HG03108 (cell line): ENCODE measurements around the gene SRBD1.

Source experiments
- ATAC-seq: cut with Tn5 transposase; IDR thresholded peaks from one replicate; pipeline ENCODE4 v1.9.1; 2021; ENCODE audit warnings: moderate library complexity; ENCODE audit not compliant: unreplicated experiment

SRBD1 gene, protein sequence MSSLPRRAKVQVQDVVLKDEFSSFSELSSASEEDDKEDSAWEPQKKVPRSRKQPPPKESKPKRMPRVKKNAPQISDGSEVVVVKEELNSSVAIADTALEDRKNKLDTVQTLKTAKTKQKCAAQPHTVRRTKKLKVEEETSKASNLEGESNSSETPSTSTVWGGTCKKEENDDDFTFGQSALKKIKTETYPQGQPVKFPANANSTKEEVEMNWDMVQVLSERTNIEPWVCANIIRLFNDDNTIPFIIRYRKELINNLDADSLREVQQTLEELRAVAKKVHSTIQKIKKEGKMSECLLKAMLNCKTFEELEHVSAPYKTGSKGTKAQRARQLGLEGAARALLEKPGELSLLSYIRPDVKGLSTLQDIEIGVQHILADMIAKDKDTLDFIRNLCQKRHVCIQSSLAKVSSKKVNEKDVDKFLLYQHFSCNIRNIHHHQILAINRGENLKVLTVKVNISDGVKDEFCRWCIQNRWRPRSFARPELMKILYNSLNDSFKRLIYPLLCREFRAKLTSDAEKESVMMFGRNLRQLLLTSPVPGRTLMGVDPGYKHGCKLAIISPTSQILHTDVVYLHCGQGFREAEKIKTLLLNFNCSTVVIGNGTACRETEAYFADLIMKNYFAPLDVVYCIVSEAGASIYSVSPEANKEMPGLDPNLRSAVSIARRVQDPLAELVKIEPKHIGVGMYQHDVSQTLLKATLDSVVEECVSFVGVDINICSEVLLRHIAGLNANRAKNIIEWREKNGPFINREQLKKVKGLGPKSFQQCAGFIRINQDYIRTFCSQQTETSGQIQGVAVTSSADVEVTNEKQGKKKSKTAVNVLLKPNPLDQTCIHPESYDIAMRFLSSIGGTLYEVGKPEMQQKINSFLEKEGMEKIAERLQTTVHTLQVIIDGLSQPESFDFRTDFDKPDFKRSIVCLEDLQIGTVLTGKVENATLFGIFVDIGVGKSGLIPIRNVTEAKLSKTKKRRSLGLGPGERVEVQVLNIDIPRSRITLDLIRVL

DNA sequence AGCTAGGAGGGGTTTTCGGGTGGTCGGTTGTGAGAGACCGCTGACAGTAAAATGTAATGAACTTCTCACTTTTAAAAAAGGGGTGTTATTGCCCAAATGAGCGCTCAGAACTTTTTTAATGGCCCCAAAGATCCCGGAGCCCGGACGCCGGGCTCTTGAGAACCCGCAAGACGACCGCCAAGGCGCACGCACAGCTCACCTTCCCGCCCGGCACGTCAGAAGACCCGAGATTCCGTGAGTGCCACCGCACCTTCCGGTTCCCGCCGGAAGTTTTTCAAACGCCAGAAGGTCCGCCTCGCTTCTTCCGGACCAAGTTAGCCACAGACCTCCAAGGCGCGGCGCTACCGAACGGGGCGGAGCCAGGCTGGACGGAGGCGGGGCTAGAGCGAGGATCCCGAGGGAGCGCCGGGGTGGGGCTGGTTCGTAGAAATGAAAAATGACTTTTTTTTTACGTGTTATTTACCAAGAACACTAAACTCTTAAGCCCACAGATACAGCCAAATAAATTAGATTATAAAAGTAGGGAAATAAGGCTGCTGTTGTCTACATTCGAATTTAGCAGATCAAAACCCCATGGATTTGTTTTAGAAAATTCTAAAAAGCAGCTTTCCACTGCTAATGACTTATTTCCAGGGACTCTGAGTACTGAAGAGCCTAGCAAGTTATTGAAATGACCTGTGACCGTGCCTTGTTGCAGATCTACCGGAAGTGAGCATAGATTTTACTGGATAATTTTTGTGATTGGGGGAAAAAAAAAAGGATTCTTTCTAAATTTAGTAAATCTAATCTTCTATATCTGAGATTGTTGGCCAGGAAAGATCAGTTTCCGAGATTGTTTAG, at the start of gene SRBD1:
TSS of gene SRBD1 (minus strand) at position 248 of the 840 bp plus-strand sequence. CDS start 5,826 bp downstream, outside the sequence.
- peak; percentile 87 for ATAC-seq

DNA sequence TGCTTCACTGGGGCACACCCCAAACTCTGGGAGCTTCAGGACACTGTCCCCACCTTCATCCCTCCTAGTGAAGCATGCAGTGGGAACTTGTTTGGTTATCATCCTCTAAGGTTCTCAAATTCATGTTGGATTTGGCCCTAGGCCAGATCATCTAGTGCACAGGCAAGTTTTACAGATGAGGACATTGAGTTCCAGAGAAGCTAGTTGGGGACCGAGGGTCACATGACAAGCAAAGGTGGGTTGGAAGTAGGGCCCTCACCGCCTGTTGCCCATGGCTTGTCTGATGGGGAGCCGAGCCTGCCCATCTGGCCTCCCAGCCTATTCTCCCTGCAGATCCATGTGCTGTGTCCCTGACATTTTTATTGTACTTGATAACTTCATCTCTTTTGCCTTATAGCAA, 43.2 kb upstream of the SRBD1 start:
- ATAC-seq = no peak

DNA sequence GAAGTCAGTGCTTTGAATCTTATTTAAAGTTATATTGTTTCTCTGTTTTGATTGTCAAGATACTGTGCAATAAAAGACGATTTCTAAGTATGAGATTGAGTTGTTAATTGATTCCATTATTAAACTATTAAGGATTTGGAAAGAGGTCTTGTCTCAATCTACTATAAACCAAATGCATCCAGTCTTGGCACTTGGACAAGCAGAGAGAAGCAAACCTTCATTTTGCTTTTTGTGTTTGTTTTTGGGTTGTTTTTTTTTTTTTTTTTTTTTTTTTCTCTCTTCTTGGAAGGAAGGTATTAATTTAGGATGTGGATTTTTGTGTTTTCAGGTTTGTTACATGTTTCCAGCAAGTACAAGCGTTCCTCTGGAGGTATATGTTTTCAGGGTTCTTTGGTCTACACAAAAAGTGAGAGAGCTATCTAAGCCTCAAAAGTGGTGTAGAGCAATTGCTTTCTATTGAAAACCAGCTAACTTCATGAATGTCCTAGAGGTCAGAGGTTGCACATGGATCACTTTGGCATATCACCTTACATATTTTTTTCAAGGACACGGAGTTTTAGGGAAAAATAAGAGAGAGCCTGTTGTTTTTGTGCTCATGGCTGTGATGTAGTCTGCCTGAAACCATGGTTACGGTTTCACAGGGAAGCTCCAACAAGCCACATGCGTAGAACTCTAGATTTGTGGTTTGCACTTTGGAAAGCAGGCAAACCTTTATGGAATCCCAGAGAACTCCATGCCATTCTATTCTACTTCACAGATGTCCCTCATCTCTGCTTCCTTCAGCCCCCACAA, 42.3 kb upstream of the SRBD1 start:
- ATAC-seq = no peak

DNA sequence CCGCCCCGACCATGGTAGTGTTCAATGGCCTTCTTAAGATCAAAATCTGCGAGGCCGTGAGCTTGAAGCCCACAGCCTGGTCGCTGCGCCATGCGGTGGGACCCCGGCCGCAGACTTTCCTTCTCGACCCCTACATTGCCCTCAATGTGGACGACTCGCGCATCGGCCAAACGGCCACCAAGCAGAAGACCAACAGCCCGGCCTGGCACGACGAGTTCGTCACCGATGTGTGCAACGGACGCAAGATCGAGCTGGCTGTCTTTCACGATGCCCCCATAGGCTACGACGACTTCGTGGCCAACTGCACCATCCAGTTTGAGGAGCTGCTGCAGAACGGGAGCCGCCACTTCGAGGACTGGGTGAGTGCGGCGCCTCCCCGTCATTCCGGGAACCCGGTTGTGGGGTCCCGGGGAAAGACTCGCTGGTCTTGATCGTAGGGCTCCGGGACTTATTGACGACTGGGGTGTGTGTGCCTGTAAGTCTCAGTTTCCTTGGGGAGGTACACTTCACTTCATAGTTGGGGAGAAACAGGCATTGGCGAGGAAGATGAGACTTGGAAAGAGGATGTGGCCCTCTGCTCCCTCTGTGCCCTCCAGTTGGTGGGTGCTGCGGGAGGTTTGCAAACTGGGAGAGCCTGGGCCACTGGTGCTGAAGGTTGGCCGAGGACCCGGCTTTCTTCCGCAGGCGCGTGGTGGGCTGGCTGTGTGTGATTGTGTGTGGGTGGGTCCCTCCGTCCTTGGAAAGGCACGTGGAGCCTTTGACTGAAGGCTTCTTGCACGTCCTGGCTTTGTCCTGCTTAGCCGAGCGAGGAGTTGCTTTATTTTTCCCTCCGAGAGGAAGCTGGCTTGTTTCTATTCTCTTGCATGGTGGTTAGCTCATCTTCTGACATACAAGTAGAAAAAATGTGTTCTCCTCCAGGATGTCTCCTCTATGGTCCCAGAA, 41.3 kb upstream of the SRBD1 start:
- ATAC-seq = no peak

DNA sequence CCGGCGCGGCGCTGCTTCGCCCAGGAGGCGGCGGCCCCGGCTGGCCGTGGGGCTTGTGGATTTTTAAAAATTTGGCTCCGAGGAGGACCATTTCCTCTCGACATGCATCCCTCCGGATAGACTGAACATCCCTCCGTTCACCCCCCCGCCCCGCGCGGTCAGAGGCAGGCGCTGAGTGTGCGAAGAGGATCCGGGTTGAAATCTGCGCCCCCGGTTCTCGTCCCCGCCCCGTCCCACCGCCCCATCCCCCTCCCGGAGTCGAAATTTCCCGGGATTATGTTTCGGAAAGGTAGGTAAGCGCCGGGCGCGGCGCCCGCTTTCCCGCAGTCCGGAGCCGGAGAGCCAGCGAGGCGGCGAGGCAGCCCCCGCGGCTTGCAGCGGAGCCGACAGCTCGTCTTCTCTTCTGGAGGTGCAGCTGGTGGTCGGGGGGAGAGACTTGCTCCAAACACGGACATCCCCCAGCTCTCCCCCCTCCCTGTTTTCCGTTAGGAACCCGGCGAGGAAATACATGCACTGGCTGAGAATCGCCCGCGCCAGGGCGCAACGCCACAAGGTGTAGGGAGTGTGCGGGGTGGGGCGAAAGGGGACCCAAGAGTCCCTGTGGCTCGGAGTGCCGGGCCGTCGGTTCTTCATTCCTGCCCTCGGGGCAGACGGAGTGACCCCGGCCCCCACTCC, 40.5 kb upstream of the SRBD1 start, which contains the start of gene PRKCE:
TSS of gene PRKCE (plus strand) at position 261 of the 675 bp plus-strand sequence.
- peak; percentile 11 for ATAC-seq

DNA sequence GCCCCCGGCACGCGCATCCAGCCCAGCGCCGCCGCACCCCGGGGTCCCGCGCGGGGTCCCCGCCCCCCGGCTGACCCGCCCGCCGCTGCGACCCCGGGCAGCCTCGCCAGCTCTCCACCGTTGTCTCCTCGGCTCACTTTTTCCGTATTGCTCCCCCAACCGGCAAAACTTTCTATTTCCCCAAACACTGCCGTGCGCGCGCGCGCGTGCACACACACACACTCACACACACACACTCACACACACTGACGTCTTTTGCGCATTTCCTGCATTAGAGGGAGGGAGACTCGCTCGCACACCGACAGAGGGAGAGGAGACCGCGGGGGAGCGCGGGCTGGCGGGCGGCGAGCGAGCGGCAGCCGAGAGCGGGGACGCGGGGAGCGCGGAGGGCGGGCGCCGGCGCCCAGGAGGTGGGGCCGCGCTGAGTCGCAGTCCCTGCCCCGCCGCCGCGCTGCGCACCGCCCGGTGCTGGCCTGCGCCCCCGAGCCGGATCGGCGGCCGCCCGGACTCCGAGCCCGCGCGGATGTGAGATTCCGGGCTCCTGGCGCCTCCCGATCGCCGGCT, 39.9 kb upstream of the SRBD1 start:
- peak; percentile 65 for ATAC-seq

DNA sequence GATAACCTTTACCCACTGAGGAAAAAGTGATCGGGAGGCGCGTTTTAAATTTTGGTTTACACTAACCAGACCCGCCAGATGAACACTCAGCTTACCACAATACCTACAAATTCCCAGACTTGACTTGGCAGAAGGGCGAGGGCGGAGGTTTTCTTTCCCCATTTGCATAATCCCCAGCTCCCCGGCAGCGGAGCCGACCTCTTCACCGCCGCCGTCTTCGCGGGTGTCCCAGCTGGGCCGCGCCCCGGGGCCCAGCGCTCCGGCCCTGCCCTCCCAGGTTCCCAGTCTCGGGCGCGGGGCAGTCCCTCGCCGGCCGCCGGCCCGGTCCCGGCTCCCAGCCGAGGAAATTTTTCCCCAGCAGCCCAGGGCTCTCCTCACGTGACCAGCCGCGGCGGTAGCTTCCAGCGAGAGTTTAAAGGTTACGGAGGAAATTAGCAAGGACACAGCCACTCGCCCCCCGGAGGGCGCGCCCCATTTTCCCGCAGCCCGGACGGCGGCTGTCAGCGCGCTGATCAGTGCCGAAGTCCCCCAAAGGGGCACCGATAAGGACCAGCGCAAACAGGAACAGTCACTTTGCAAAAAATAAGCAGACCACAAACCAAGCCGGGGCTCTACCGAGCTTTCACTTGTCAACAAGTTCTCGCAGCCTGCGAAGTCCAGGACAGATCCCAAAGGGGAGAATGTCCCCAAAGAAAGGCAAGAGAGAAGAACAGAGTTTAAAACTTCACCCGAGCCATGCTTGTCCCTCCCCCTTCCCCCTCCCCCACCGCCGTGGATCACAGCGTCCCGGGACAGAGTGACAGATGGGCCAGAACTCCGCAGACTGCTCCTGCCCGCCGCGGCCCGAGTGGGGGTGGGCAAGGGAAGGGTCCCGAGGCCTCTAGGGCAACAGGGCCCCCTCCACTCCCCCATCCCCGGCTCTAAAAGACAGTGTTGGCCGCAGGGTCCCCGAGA, 39.1 kb upstream of the SRBD1 start:
- ATAC-seq = peak; percentile 25

DNA sequence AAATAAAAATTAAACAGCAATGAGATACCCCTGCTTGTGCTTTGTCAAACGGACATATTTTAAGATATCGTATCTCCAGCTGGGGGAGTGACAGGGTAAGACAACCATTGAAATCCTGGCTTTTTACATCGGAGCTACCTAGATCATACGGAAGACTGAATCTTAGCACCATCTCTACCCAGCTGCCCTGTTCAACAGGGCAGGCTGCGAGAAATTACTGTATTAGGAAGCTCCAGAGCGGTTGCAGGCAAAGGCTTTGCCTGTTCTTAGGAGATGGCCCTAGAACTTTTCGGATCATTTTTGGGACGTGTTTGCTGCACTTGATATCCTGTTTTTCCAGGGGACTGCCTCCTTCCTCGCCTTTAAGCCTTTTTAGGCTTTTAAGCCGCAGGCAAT, 38.4 kb upstream of the SRBD1 start:
- ATAC-seq = no peak

DNA sequence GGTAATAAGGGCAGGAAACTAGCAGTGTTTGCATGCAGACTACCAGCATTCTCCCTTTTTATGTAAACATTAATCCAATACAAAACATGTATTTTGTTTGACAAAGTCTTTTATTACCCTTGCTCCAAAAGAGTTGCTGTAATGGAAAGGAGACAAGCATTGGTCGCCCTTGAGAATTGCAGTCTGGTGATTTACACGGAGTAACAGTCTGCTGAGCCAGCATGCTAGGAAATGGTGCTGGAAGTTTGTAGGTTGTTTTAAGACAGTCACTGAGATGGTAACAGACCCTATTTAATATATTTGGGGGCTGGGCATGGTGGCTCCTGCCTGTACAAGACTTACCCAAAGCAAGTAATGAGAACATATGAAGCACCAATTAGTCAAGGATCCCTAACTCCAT, 37.6 kb upstream of the SRBD1 start:
- no peak for ATAC-seq

DNA sequence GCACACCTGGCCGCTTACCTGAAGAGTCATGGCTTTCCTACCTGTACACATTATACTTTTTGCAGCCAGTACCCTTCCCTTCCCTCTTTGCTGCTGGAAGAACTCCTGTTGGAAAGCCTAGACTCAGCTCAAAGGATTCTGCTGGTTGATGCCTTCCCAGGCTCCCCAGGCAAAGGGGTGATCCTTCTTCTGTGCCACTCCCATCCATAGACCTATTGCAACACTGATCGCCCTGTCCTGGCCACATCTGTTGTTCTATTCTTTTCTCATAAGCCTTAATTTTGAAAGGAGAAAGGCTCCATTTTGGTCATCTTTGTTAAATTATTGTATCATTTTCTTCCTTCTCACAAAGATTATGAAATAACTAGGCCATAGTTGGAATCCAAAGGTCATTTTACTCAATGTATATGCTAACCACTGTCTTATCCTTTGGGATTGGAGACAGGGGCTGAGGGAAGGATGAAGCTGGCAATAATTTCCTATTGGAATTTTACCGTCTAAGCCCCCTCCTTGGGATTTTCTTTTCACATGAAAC, 37.0 kb upstream of the SRBD1 start:
- no peak for ATAC-seq

DNA sequence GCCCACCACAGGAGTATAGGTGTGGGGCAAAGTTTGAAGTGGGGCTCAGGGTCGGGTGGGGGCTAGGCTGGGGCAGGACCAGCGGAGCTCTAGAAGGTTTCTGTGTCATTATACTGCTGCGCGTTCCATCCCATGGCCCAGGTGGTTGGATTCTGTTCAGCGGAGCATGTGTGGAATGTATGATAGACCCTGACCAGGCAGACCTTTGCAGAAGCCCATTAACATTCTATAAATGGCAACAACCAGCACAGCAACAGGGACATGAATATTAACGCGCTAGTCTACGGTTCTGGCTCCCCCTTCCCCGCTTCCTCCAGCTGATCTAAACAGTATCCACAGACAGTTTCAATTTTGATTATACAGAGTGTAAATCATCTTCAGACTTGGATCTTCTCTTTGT, 36.3 kb upstream of the SRBD1 start:
- no peak for ATAC-seq

DNA sequence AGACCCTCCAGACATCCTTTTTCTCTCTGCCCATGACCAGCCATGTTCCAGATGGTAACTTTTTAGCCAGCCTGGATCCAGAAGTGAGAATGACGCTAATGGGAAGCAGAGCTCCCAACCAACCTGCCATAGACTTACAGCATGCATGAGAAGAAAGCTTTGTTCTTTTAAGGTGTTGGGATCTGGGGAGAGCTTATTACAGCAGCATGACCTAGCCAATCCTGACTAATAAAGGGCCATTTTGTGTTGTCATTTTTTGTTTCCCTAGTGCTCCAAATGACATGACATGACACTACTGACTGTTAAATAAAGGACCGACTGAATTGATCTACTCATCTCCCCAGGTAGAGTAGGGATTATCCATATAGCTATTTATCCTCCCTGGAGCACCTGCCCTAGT, 35.2 kb upstream of the SRBD1 start:
- no peak for ATAC-seq

DNA sequence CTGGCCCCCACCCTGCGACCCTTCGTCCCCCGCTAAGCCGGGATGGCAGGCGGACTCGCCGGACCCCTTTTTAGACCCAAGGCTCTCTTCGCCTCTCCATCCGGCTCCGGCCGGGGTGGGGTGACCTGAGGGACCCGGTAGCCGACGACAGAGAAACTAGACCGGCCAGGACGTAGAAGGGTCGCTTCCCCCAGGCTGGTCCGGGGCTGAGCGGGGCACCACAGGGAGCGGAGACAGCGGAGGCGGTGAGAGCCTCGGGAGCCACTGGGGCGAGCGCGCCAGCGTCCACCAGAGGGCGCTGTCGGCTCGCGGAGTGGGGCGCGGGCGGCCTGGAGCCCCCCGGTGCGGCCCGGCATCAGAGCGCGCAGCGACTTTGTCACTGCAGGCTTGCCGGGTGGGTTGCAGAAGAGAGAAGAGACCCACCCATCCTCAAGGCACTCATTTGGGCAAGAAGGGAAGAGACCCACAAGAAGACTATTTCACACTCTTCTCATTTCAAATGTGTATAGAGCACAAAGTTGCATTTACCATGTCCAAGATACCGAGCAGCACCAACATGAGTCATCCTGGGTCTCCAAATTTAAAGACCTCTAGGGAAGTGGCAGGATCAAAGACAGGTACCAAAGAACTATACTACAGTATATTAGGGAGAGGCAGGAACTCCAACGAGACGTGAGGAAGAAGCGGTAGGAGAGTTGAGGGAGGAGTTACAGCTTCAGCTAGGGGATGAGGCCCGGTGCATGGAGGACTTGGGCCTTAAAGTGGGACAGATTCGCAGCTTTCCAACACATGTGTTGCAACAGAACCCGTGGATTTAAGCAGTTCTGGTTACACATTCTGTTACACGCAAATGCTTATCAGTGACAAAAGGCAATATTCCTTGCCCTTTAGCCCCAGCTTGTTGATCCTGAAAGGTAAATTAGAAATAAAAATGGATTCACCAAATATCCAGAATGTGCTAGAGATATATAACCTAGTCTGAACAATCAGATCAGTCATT, 32.8 kb upstream of the SRBD1 start:
- no peak for ATAC-seq

DNA sequence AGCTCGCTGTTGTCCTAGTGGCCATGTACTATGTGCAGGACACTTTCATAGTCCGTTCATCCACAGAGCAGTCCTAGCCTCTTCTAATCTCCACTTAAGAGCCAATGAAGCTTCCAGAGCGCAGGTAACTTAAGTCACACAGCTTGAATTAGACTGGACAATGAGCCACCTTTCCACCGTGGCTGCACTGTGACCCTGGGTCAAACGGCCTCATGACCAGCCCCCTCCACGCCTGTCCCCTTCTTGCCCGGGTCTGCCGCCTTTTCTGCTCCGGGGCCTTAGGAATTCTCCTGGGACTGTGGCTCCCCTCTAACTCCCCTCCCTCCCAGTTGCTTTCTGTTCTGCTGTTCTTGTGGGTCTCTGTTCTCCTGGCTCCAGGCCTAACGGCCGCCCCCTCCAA, 32.0 kb upstream of the SRBD1 start:
- ATAC-seq = no peak

DNA sequence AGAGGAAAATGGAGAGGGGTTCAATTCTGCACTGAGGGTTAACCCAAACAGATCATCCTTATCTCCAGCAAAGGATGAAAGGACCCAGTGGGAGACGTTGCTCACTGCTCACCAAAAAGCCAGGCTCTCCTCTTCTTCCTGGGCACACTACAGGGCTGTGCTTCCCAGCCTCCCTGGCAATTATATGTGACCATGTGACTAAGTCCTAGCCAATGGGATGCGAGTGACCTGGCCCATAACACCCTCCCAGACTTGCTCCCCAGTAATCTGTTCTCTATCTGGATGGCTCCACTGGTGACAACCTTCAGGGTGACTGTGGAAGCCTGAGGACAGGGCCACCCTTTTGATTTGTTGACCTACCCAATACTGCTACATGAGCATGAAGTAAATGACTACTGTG, 29.5 kb upstream of the SRBD1 start:
- ATAC-seq = no peak
